ENCODE data around the gene FRMD4B. TPM values are rescaled to one million over a fixed set of nuclear protein-coding genes. Genes with fewer than 3 reads are reported as not detected.

The FRMD4B gene
- total and polyA plus RNA-seq, 2 experiments from 2014 or later, result not detected

DNA sequence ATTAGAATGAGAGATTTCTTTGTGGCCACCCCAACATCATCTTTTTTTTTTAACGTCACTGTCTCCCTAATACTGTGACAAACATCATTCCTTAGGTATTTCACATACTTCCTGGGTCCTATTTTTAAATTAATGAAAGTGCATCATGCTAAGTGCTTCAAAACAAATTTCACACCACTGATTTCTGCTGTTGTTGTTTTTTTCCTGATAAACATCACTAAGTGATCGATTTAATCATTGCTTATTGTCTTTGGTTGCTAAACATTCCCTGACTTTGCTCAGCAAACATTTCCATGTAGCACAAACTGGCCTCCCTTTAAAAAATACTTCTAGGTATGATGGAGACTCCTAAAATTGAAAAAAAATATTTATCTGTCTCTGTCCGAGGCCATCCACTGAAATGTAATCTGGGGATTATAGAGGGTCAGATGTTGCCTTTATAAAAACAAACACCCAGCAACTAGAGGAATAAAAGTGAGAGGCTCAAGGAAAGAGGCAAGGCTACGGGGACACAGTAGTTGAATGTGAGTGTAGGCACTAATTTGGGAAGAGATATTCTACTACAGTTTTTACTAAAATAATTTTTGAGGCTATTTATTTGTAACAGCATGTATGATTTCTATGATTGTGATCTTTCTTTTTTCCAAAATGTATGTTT, 243.0 kb downstream of the FRMD4B start:
- Histone ChIP-seq H3K9ac (no peak overlapping the region), H3K36me3 (ENCODE audit: low read depth) (no peaks in the 10 kb centered on the region), H3K27ac (no peak overlapping the region), H2AFZ (no peak overlapping the region), H3K4me1 (ENCODE audit: insufficient read depth) (no peaks in the 10 kb centered on the region), H4K20me1 (ENCODE audit: insufficient read depth) (no peaks in the 10 kb centered on the region), H3K79me2 (ENCODE audit: insufficient read depth) (no peaks in the 10 kb centered on the region), H3F3A (ENCODE audit: insufficient read depth) (no peaks in the 10 kb centered on the region), H3K4me2 (ENCODE audit: unreplicated experiment) (no peak overlapping the region), H3K9me2 (ENCODE audit: insufficient read depth) (no peaks in the 10 kb centered on the region), H3K9me3 (ENCODE audit: low read depth) (no peaks in the 10 kb centered on the region), H3K4me3 (no peak overlapping the region), H3K27me3 (replicated peaks; ENCODE audit: insufficient read depth) (peaks cover 30% of the 10 kb centered on the region)
- DNase-seq, result no peak
- 56 to 67% methylated on average over 4 of the region's 4 CpGs for whole genome bisulfite sequencing, 2 experiments (ENCODE audit: low coverage in 1 of 2, low lambda C conversion rate in 2 of 2, missing lambda C conversion rate in 2 of 2)
- in situ Hi-C loops (cut with MboI), result no loop called here
- TF ChIP-seq EZH2phosphoT487 (IDR thresholded peaks at IDR 0.05; ENCODE audit: insufficient read depth, low read depth) (no peak), EZH2 (IDR thresholded peaks at IDR 0.05; ENCODE audit: insufficient read depth, poor library complexity, severe bottlenecking) (no peak)

- no peak overlapping the region for H2AFZ ChIP-seq
- no peaks in the 10 kb centered on the region for H3K9me2 ChIP-seq (ENCODE audit: insufficient read depth)
- 54 to 56% methylated on average over 3 of the region's 3 CpGs for WGBS, 2 experiments (ENCODE audit: low coverage in 1 of 2, low lambda C conversion rate in 2 of 2, missing lambda C conversion rate in 2 of 2)
- H3K4me1 ChIP-seq (ENCODE audit: insufficient read depth), result no peaks in the 10 kb centered on the region
- H3K4me2 ChIP-seq (ENCODE audit: unreplicated experiment), result no peak overlapping the region
- no peak overlapping the region for H3K27ac ChIP-seq
- H3K36me3 ChIP-seq (ENCODE audit: low read depth), result no peaks in the 10 kb centered on the region
- H3K79me2 ChIP-seq (ENCODE audit: insufficient read depth), result no peaks in the 10 kb centered on the region
- DNase-seq, result no peak
- in situ Hi-C loops (cut with MboI), result no loop called here
- H3K9ac ChIP-seq, result no peak overlapping the region
- H3F3A ChIP-seq (ENCODE audit: insufficient read depth), result no peaks in the 10 kb centered on the region
- H3K9me3 ChIP-seq (ENCODE audit: low read depth), result no peaks in the 10 kb centered on the region
- H3K27me3 ChIP-seq (replicated peaks; ENCODE audit: insufficient read depth), result peaks cover 33% of the 10 kb centered on the region
- no peak overlapping the region for H3K4me3 ChIP-seq
- no peaks in the 10 kb centered on the region for H4K20me1 ChIP-seq (ENCODE audit: insufficient read depth)
- TF ChIP-seq EZH2 (IDR thresholded peaks at IDR 0.05; ENCODE audit: insufficient read depth, poor library complexity, severe bottlenecking), result no peak
- TF ChIP-seq EZH2phosphoT487 (IDR thresholded peaks at IDR 0.05; ENCODE audit: insufficient read depth, low read depth), result no peak
Measured at GRCh38 chr3:69142090-69142489, 243.8 kb downstream of the FRMD4B start.

- no peak overlapping the region for H3K4me3 ChIP-seq
- no peak overlapping the region for H3K9ac ChIP-seq
- no peaks in the 10 kb centered on the region for H3K36me3 ChIP-seq (ENCODE audit: low read depth)
- H3K9me3 ChIP-seq (ENCODE audit: low read depth), result no peaks in the 10 kb centered on the region
- H3K79me2 ChIP-seq (ENCODE audit: insufficient read depth), result no peaks in the 10 kb centered on the region
- no peak overlapping the region for H3K27ac ChIP-seq
- no peak overlapping the region for H3K4me2 ChIP-seq (ENCODE audit: unreplicated experiment)
- no peak for DNase-seq
- no peaks in the 10 kb centered on the region for H3F3A ChIP-seq (ENCODE audit: insufficient read depth)
- no peaks in the 10 kb centered on the region for H3K4me1 ChIP-seq (ENCODE audit: insufficient read depth)
- no peak for TF ChIP-seq EZH2 (IDR thresholded peaks at IDR 0.05; ENCODE audit: insufficient read depth, poor library complexity, severe bottlenecking)
- no peak for TF ChIP-seq EZH2phosphoT487 (IDR thresholded peaks at IDR 0.05; ENCODE audit: insufficient read depth, low read depth)
- H3K27me3 ChIP-seq (replicated peaks; ENCODE audit: insufficient read depth), result peaks cover 33% of the 10 kb centered on the region
- in situ Hi-C loops (cut with MboI), result no loop called here
- H3K9me2 ChIP-seq (ENCODE audit: insufficient read depth), result no peaks in the 10 kb centered on the region
- H4K20me1 ChIP-seq (ENCODE audit: insufficient read depth), result no peaks in the 10 kb centered on the region
- H2AFZ ChIP-seq, result no peak overlapping the region
Measured at GRCh38 chr3:69141313-69141712, 244.6 kb downstream of the FRMD4B start.

DNA sequence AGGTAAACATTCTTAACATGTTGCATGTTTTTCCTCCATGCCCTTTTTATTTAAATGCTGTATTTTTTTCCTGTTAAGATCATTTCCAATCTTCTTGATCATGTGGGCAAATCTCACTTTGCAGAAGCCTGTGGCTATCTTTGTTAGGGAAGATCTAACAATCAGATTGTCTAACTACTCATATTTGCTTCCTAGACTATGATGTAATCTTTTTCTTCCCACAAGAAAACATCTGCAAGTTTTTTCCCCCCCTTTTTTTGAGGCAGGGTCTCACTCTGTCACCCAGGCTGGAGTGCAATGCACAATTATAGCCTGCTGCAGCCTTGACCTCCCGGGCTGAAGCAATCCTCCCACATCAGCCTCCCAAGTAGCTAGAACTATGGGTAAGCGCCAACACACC, 248.5 kb downstream of the FRMD4B start:
- in situ Hi-C loops (cut with MboI), result no loop called here
- no peak overlapping the region for H3K9ac ChIP-seq

DNA sequence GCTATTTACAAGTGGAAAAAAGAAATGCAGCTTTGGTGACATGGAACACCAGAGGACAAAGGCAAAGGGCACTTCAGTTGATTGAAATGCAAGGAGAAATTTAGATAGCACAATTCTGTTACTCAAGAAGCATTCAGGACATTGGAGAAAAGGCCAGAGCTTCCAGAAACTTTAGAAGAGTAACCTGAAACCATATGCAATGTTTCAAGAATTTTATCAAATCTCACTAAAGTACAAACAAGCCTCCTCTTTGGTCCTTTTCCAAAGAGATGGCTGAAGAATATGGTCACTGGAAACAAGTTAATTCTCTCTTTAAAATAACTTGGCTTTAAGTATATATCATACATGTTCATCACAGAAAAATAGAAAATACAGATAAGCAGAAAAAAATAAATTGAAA, 248.9 kb downstream of the FRMD4B start:
- Histone ChIP-seq H3K27ac (no peak overlapping the region), H3K4me1 (ENCODE audit: insufficient read depth) (no peaks in the 10 kb centered on the region), H3K4me3 (no peak overlapping the region), H3K36me3 (ENCODE audit: low read depth) (no peaks in the 10 kb centered on the region), H4K20me1 (ENCODE audit: insufficient read depth) (no peaks in the 10 kb centered on the region), H3F3A (ENCODE audit: insufficient read depth) (no peaks in the 10 kb centered on the region), H3K4me2 (ENCODE audit: unreplicated experiment) (no peak overlapping the region), H2AFZ (no peak overlapping the region), H3K9me2 (ENCODE audit: insufficient read depth) (no peaks in the 10 kb centered on the region), H3K9ac (no peak overlapping the region), H3K79me2 (ENCODE audit: insufficient read depth) (no peaks in the 10 kb centered on the region), H3K9me3 (ENCODE audit: low read depth) (no peaks in the 10 kb centered on the region), H3K27me3 (replicated peaks; ENCODE audit: insufficient read depth) (peaks cover 22% of the 10 kb centered on the region)
- TF ChIP-seq EZH2 (IDR thresholded peaks at IDR 0.05; ENCODE audit: insufficient read depth, poor library complexity, severe bottlenecking) (no peak), EZH2phosphoT487 (IDR thresholded peaks at IDR 0.05; ENCODE audit: insufficient read depth, low read depth) (no peak)
- in situ Hi-C loops (cut with MboI), result no loop called here
- DNase-seq, result no peak

More for the DNA sequence above, 248.5 kb downstream of the FRMD4B start:
- H3K9me2 ChIP-seq (ENCODE audit: insufficient read depth), result no peaks in the 10 kb centered on the region
- no peak overlapping the region for H3K4me2 ChIP-seq (ENCODE audit: unreplicated experiment)
- no peaks in the 10 kb centered on the region for H3K79me2 ChIP-seq (ENCODE audit: insufficient read depth)
- H3F3A ChIP-seq (ENCODE audit: insufficient read depth), result no peaks in the 10 kb centered on the region
- no peaks in the 10 kb centered on the region for H3K4me1 ChIP-seq (ENCODE audit: insufficient read depth)
- 54 to 56% methylated on average over 2 of the region's 2 CpGs for WGBS, 2 experiments (ENCODE audit: low coverage in 1 of 2, low lambda C conversion rate in 2 of 2, missing lambda C conversion rate in 2 of 2)
- DNase-seq, result no peak
- H3K27me3 ChIP-seq (replicated peaks; ENCODE audit: insufficient read depth), result peaks cover 23% of the 10 kb centered on the region
- H3K4me3 ChIP-seq, result no peak overlapping the region
- H3K9me3 ChIP-seq (ENCODE audit: low read depth), result no peaks in the 10 kb centered on the region
- no peak overlapping the region for H2AFZ ChIP-seq
- TF ChIP-seq EZH2 (IDR thresholded peaks at IDR 0.05; ENCODE audit: insufficient read depth, poor library complexity, severe bottlenecking) (no peak), EZH2phosphoT487 (IDR thresholded peaks at IDR 0.05; ENCODE audit: insufficient read depth, low read depth) (no peak)
- no peaks in the 10 kb centered on the region for H4K20me1 ChIP-seq (ENCODE audit: insufficient read depth)
- H3K27ac ChIP-seq, result no peak overlapping the region
- H3K36me3 ChIP-seq (ENCODE audit: low read depth), result no peaks in the 10 kb centered on the region
